AG04449 (cell line): ENCODE measurements around the gene SERPING1.

Experiments
- CTCF ChIA-PET: fragments of 350-600 bp; formaldehyde crosslinking; extraction: SDS; loops from one replicate; lab custom pipeline; 2021; ENCODE audit warnings: antibody characterized with exemption; lab: Yijun Ruan, JAX
- POLR2A ChIA-PET: fragments of 400-600, 350-600 bp; formaldehyde crosslinking; extraction: SDS; loops from one replicate; lab custom pipeline; 2020; ENCODE audit warnings: antibody characterized with exemption, inconsistent platforms; lab: Yijun Ruan, JAX
- DNase-seq: peaks from one replicate; pipeline ENCODE4 v3.0.0-alpha.2; 2010; ENCODE audit warnings: low read depth, low spot score
- H3K4me3 ChIP-seq: 2 replicates; pipeline ENCODE4 v1.5.1; 2011; ENCODE audit warnings: low read depth, mild to moderate bottlenecking, control low read depth, low read length
- CTCF ChIP-seq: IDR thresholded peaks from one replicate; pipeline ENCODE4 v1.5.1; 2011; ENCODE audit warnings: mild to moderate bottlenecking, moderate library complexity, low read length, control low read depth, inconsistent platforms; ENCODE audit not compliant: insufficient read depth; ENCODE audit errors: missing control alignments

The SERPING1 gene

GRCh38 chr11:57567515-57568329 is 29.8 kb upstream of the SERPING1 start, which contains the start of gene UBE2L6:
Gene UBE2L6 (minus strand): TSS chr11:57567672. CDS start chr11:57567611, 61 bp downstream.
- peak within 1 kb of the TSS; percentile 89 for H3K4me3 ChIP-seq
- TF ChIP-seq CTCF: peak; percentile 64
- ChIA-PET CTCF (interaction anchor here (0.6 to 8.0 kb wide), 52 partner anchors 9 to 952 kb away, joined by 3 to 306 read pairs (median 5); partner anchors contain the start of genes RTN4RL2, SLC43A1 and SMTNL1), POLR2A (interaction anchor here (0.5 to 2.1 kb wide), 4 partner anchors 19 to 164 kb away, joined by 3 to 12 read pairs (median 4); no protein-coding TSS in a partner anchor)
- no peak for DNase-seq

- TF ChIP-seq CTCF: peak; percentile 94
- H3K4me3 ChIP-seq: peak overlapping the region; percentile 89
- ChIA-PET CTCF (interaction anchor here (0.6 to 8.0 kb wide), 54 partner anchors 9 to 951 kb away, joined by 3 to 306 read pairs (median 4); partner anchors contain the start of genes RTN4RL2, SLC43A1 and SMTNL1), POLR2A (interaction anchor here (2.1 kb wide), 1 partner anchor 72 kb away, joined by 12 read pairs; no protein-coding TSS in a partner anchor)
- no peak for DNase-seq
Measured at GRCh38 chr11:57568330-57568766, 29.1 kb upstream of the SERPING1 start.

- H3K4me3 ChIP-seq: no peak overlapping the region
- DNase-seq: no peak
- no peak for TF ChIP-seq CTCF
- ChIA-PET CTCF (interaction anchor here (1.3 to 8.0 kb wide), 3 partner anchors 17 to 219 kb away, joined by 3 to 306 read pairs (median 3); no protein-coding TSS in a partner anchor), POLR2A (interaction anchor here (1.7 kb wide), 1 partner anchor 70 kb away, joined by 5 read pairs; no protein-coding TSS in a partner anchor)
Measured at GRCh38 chr11:57571606-57572005, 25.9 kb upstream of the SERPING1 start.

- ChIA-PET CTCF (interaction anchor here (8.0 kb wide), 1 partner anchor 70 kb away, joined by 306 read pairs; no protein-coding TSS in a partner anchor), POLR2A (no interaction called here)
- no peak overlapping the region for H3K4me3 ChIP-seq
- TF ChIP-seq CTCF: no peak
- DNase-seq: no peak
Measured at GRCh38 chr11:57574061-57574460, 23.4 kb upstream of the SERPING1 start.

GRCh38 chr11:57584341-57584740 is 13.1 kb upstream of the SERPING1 start:
- no peak for DNase-seq
- no peak overlapping the region for H3K4me3 ChIP-seq
- CTCF ChIA-PET: interaction anchor here (2.1 kb wide), 1 partner anchor 16 kb away, joined by 8 read pairs; the partner anchor contains the start of gene UBE2L6
- POLR2A ChIA-PET: no interaction called here
- no peak for TF ChIP-seq CTCF

GRCh38 chr11:57585301-57585700 is 12.2 kb upstream of the SERPING1 start:
- no peak for TF ChIP-seq CTCF
- no peak overlapping the region for H3K4me3 ChIP-seq
- no peak for DNase-seq
- POLR2A ChIA-PET: no interaction called here
- CTCF ChIA-PET: no interaction called here
